GM19023 (cell line): ENCODE measurements around the gene IKBKG.
"Not testable (repeated sequence)": the region's sequence is repeated elsewhere in the genome, so short reads cannot be mapped to it uniquely, and the experiment has no call there.

Experiments used
- ATAC-seq: cut with Tn5 transposase; IDR thresholded peaks from one replicate; pipeline ENCODE4 v1.9.1; 2021; ENCODE audit warnings: mild to moderate bottlenecking, moderate library complexity; ENCODE audit not compliant: unreplicated experiment

Gene IKBKG

DNA sequence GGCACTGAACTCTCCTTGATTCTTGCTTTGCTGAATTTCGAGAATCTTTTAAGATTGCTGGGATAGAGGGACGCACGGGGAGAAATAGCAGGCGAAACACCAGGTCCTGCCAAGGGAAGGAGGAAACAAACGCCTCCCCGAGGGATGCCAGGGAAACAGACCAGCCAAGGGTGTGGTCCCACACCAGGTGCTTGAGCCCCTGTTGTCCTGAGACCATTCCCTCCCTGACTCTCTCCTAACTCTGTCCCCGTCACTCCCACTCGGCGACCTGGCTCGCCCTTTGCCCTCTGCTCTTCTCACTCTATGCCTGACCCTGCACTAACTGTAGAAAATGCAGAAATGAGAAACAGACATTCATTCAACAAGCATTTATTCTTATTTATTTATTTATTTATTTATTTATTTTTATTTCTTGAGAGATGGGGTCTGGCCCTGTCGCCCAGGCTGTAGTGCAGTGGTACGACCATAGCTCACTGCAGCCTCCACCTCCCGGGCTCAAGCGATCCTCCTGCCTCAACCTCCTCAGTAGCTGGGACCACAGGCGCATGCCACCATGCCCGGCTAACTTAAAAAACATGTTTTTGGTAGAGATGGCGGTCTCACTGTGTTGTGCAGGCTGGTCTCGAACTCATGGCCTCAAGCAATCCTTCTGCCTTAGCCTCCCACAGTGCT lies 55.5 kb downstream of the IKBKG start:
- ATAC-seq = no peak

DNA sequence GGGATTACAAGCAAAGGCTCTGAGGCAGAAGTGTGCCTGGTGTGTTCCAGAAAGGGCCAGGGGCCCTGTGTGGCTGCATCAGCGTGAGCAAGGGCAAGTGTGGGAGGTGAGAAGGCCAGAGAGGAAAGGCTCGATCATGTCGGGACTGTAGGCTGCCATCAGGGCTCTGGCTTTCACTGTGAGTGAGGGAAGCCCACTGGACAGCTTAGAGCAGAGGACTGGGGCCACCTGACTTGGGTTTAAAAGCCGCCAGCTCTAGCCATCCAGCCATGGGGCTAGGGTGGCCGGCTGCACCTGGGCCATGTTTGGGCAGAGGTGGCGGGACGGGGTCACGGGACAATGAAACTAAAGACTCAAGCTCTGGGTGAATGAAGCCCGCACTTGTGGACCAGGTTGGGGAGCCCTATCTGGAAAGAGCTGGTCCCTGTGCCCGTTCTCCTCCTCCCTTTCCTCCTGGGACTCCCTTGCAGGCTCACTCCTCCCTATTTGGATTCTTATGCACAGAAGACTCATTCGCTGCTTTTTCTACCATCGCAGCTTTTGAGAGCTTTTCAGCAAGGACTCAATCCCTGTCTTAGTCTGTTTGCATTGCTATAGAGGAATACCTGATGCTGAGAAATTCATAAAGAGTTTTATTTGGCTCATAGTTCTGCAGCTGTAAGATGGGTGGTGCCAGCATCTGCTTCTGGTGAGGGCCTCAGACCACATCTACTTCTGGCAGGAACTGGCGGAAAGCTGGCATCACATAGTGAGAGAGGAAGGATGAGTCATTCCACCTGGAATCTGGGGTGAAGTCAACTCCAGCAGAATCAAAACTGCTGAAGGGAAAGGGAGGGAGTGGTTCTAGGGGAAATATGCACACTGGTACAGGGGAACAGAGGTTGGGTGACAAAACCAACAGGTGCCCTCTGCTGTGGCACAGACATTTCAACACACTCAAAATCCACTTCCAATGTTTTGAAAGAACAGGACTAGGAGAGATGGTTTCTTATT lies 56.3 kb downstream of the IKBKG start:
- no peak for ATAC-seq

DNA sequence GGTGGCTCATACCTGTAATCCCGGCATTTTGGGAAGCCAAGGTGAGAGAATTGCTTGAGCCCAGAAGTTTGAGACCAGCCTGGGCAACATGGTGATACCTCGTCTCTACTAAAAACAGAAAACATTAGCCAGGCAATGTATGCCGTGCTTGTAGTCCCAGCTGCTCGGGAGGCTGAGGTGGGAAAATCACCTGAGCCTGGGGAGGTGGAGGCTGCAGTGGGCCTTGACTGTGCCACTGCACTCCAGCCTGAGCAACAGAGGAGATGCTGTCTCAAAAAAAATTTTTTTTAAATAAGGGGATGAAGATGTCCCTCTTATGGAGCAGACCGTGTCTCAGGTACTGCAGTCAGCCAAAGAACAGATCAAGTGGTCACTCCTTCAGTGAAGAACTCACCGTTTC lies 58.1 kb downstream of the IKBKG start:
- no peak for ATAC-seq

DNA sequence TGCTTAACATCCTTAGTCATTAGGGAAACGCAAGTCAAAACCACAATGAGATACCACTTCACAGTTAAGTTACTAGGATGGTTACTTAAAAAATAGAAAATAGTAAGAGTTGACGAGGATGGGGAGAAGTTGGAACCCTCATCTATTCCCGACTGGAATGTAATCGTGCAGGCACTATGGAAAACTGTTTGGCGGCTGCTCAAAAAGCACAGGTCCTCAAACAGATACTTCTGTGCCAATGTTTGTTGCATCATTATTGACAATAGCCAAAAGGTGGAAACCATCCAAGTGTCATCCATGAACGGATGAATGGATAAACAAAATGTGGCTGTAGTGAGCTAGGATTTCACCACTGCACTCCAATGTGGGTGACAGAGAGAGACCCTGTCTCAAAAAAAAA lies 60.0 kb downstream of the IKBKG start:
- ATAC-seq = no peak

DNA sequence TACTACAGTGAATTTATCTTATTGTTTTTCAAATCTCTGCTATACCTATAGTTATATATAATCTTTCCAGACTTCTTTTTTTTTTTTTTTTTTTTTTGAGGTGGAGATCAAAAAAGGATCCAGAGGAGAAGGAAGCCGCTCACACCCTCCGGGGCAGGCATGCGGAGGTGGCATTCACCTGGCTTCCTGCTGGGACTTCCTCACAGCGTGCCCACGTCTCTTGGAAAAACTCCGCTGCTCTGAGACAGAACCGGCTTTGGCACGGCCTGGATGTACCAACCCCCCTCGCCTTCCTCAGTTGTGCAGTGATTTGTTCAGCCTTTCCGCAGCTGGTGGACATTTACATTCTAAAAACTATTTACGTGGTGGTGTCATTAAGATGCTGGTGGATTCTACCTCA lies 60.6 kb downstream of the IKBKG start:
- ATAC-seq = not testable (repeated sequence)

DNA sequence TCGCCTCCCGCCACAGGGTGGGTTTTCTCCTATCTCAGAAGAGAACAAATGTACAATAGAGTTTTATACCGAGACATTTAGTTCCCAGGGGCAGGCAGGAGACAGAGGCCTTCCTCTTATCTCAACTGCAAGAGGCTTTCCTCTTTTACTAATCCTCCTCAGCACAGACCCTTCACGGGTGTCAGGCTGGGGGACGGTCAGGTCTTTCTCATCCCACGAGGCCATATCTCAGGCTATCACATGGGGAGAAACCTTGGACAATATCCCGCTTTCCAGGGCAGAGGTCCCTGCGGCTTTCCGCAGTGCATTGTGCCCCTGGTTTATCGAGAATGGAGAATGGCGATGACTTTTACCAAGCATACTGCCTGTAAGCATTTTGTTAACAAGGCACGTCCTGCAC lies 61.4 kb downstream of the IKBKG start:
- ATAC-seq = not testable (repeated sequence)

DNA sequence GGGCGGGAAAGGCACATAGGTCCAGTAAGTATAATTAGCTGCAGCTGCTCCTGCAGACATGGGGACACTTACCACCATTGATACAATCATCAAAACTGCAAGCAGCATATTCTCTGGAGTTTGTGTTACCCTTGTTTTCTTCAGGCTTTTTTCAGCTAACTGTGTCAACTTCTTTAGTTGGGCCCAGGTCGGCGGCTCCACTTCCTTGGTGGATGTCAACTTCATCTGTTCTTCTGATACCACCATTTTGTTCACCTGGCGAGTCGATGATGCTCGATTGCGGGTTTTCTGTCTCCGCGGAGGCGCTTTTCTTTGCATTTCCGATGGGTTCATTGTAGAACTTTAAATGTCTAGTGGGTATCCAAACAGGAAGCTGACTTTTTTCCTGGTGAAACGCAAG lies 63.7 kb downstream of the IKBKG start:
- not testable (repeated sequence) for ATAC-seq

DNA sequence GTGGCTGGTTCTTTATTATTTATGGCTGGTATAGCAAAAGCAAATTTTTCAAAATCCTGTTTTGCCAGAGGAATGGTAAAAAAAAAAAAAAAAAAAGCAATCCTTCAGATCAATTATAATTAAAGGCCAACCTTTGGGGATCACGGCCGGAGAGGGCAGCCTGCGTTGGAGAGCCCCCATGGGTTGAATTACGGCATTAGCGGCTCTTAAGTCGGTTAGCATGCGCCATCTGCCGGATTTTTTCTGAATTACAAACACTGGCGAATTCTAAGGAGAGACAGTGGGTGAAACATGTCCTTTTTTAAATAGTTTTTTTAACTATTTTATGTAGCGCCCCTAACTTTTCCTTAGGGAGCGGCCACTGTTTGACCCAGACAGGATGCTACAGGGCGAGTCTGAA lies 66.2 kb downstream of the IKBKG start:
- ATAC-seq = not testable (repeated sequence)
